KG1 (cell line): ENCODE data around the gene CCNT2.
"Not testable (repeated sequence)": the region's sequence is repeated elsewhere in the genome, so short reads cannot be mapped to it uniquely, and the experiment has no call there.

ENCODE experiments used
- DNase-seq: peaks from one replicate; lab custom pipeline; 2025; lab: John Stamatoyannopoulos, UW

CCNT2 gene

GRCh38 chr2:134919341-134920210 lies 954 bp downstream of the CCNT2 start:
- no peak for DNase-seq

GRCh38 chr2:134924912-134925311 lies 6.3 kb downstream of the CCNT2 start:
- no peak for DNase-seq

GRCh38 chr2:134926231-134926931 lies 7.8 kb downstream of the CCNT2 start:
- DNase-seq = no peak

- DNase-seq = no peak
Observed at GRCh38 chr2:134927195-134927594, 8.6 kb downstream of the CCNT2 start.

- no peak for DNase-seq
Observed at GRCh38 chr2:134932864-134933526, 14.4 kb downstream of the CCNT2 start.

GRCh38 chr2:134933732-134934131 lies 15.1 kb downstream of the CCNT2 start:
- no peak for DNase-seq

GRCh38 chr2:134934150-134934549 lies 15.5 kb downstream of the CCNT2 start:
- DNase-seq = no peak

- no peak for DNase-seq
Observed at GRCh38 chr2:134934641-134935040, 16.0 kb downstream of the CCNT2 start.

- no peak for DNase-seq
Observed at GRCh38 chr2:134936691-134937090, 18.1 kb downstream of the CCNT2 start.

GRCh38 chr2:134943540-134943939 lies 24.9 kb downstream of the CCNT2 start:
- no peak for DNase-seq

- DNase-seq = no peak
Observed at GRCh38 chr2:134944975-134945374, 26.4 kb downstream of the CCNT2 start.

- DNase-seq = no peak
Observed at GRCh38 chr2:134946073-134946472, 27.5 kb downstream of the CCNT2 start.

- no peak for DNase-seq
Observed at GRCh38 chr2:134949981-134950708, 31.5 kb downstream of the CCNT2 start.

- no peak for DNase-seq
Observed at GRCh38 chr2:134950886-134951285, 32.3 kb downstream of the CCNT2 start.

- DNase-seq = no peak
Observed at GRCh38 chr2:134952608-134953007, 34.0 kb downstream of the CCNT2 start.

- DNase-seq = no peak
Observed at GRCh38 chr2:134954065-134954464, 35.4 kb downstream of the CCNT2 start.

- DNase-seq = no peak
Observed at GRCh38 chr2:134955744-134956143, 37.1 kb downstream of the CCNT2 start.

- no peak for DNase-seq
Observed at GRCh38 chr2:134957477-134957876, 38.9 kb downstream of the CCNT2 start.

- DNase-seq = not testable (repeated sequence)
Observed at GRCh38 chr2:134967166-134967565, 48.5 kb downstream of the CCNT2 start.

GRCh38 chr2:134973241-134974138 lies 54.9 kb downstream of the CCNT2 start:
- no peak for DNase-seq
